Transverse colon (tissue), 4 donors: ENCODE measurements around the gene VPS51. TPM values are rescaled to one million over a fixed set of nuclear protein-coding genes. Genes with fewer than 3 reads are reported as not detected.

Source experiments
- DNase-seq: peaks from one replicate; pipeline ENCODE4 v3.0.0-alpha.2; 2019
- H3K27ac ChIP-seq, 4 donors: fragments of 200-600 bp; sonication (generic); 2 replicates each; pipeline ENCODE4 v1.5.1; 2016 to 2018; ENCODE audit warnings: inconsistent platforms in 4 of 4
- H3K27me3 ChIP-seq: fragments of 200-600 bp; sonication (generic); 2 replicates; pipeline ENCODE4 v1.5.1; 2017; ENCODE audit warnings: inconsistent platforms
- H3K36me3 ChIP-seq, 4 donors: fragments of 200-600 bp; sonication (generic); 2 replicates each; pipeline ENCODE4 v1.5.1; 2017 to 2019; ENCODE audit warnings: inconsistent platforms in 4 of 4
- H3K4me1 ChIP-seq, 4 donors: fragments of 200-600 bp; sonication (generic); 2 replicates each; pipeline ENCODE4 v1.5.1; 2017 to 2020; ENCODE audit warnings: inconsistent platforms in 4 of 4
- H3K4me3 ChIP-seq, 4 donors: fragments of 200-600 bp; sonication (generic); 1 replicate in 1 of 4; 2 replicates in 3 of 4; pipeline versions ENCODE4 v1.5.1 to v1.6.1; 2017 to 2019; ENCODE audit warnings: inconsistent platforms in 4 of 4
- H3K9me3 ChIP-seq, 2 donors: fragments of 200-600 bp; sonication (generic); 2 replicates each; pipeline ENCODE4 v1.5.1; 2017 to 2019; ENCODE audit warnings: inconsistent platforms in 2 of 2
- CTCF ChIP-seq, 5 experiments: fragments of 200-600 bp in 3 of 5; fragments of 450-650 bp in 2 of 5; sonication (generic) in 3 of 5; IDR thresholded peaks; 1 replicate in 2 of 5; 2 replicates in 3 of 5; pipeline ENCODE4 v1.5.1; 2016 to 2017; ENCODE audit warnings: antibody characterized with exemption in 5 of 5, inconsistent platforms in 3 of 5, mild to moderate bottlenecking in 2 of 5, moderate library complexity in 1 of 5
- EP300 ChIP-seq: sonication (generic); formaldehyde crosslinking; IDR thresholded peaks from one replicate; pipeline ENCODE4 v1.6.1; 2017; ENCODE audit warnings: antibody characterized with exemption, low read depth
- POLR2A ChIP-seq: fragments of 450-650 bp; IDR thresholded peaks from one replicate; pipeline ENCODE4 v1.6.1; 2016; ENCODE audit warnings: antibody characterized with exemption, mild to moderate bottlenecking, moderate library complexity
- POLR2AphosphoS5 ChIP-seq, 3 donors: sonication (generic); formaldehyde crosslinking; IDR thresholded peaks; one replicate each; pipeline ENCODE4 v1.6.1; 2016; ENCODE audit warnings: antibody characterized with exemption in 3 of 3
- WGBS, 2 donors: methylation state at CpG; one replicate each; pipeline ENCODE4 v1.1.5; 2018; ENCODE audit warnings: low coverage in 1 of 2; 5-methylcytosine and 5-hydroxymethylcytosine counted together
- in situ Hi-C, 4 donors: fragments of 200-750 bp; cut with MboI; loops; one replicate each; pipeline versions ENCODE4 v1.15.0 to v1.15.1; 2017; ENCODE audit warnings: low sequenced_read_pairs in 3 of 4, low pct_ligation_motif_present in 1 of 4, low pct_unique_long_range_greater_than_20kb in 1 of 4
- intact Hi-C: fragments of 100-400 bp; cut with DNase I; formaldehyde crosslinking; loops from one replicate; pipeline ENCODE4 v1.15.1; 2023; ENCODE audit warnings: low total_unique reads
- total RNA-seq, 4 donors: library from RNA; depleted of rRNA; stranded (reverse); fragments of >200 nt; gene quantifications; one replicate each; pipeline ENCODE4 v1.1.0, GENCODE V29; 2016

The VPS51 gene
- total RNA-seq, 4 donors from 2014 or later: 252 to 560 (median 437) TPM

- Histone ChIP-seq H3K9me3 (no peaks in the 10 kb centered on the region), H3K27me3 (no peaks in the 10 kb centered on the region), H3K4me3 (no peak overlapping the region), H3K4me1 (peaks cover 0 to 3% (median 0%) of the 10 kb centered on the region in 4 donors), H3K27ac (no peak overlapping the region), H3K36me3 (no peaks in the 10 kb centered on the region)
- no peak for TF ChIP-seq EP300
- TF ChIP-seq POLR2AphosphoS5 (IDR thresholded peaks at IDR 0.05): no peak
- TF ChIP-seq CTCF (IDR thresholded peaks at IDR 0.05): no peak
- TF ChIP-seq POLR2A: no peak
- no peak for DNase-seq
- intact Hi-C loops: no loop called here
- in situ Hi-C loops: no loop called here
- WGBS, 2 donors: 40 to 43% methylated on average over 2 to 8 of the region's 8 CpGs
Measured at GRCh38 chr11:65053827-65054508, 42.0 kb upstream of the VPS51 start.

GRCh38 chr11:65055538-65055937 lies 40.5 kb upstream of the VPS51 start:
- DNase-seq: no peak
- intact Hi-C loops: no loop called here
- H3K27ac ChIP-seq: no peak overlapping the region
- no peak overlapping the region for H3K4me3 ChIP-seq
- H3K4me1 ChIP-seq: peaks cover 0 to 7% (median 0%) of the 10 kb centered on the region in 4 donors
- H3K27me3 ChIP-seq: no peaks in the 10 kb centered on the region
- WGBS, 2 donors: 78 to 82% methylated on average over 1 of the region's 1 CpG
- TF ChIP-seq EP300 (no peak), POLR2A (no peak), POLR2AphosphoS5 (IDR thresholded peaks at IDR 0.05) (no peak), CTCF (IDR thresholded peaks at IDR 0.05) (no peak)
- in situ Hi-C loops: no loop called here
- H3K9me3 ChIP-seq: no peaks in the 10 kb centered on the region
- no peaks in the 10 kb centered on the region for H3K36me3 ChIP-seq

- Histone ChIP-seq H3K27ac (no peak overlapping the region), H3K36me3 (no peaks in the 10 kb centered on the region), H3K27me3 (no peaks in the 10 kb centered on the region), H3K4me3 (no peak overlapping the region), H3K9me3 (no peaks in the 10 kb centered on the region), H3K4me1 (peaks cover 0 to 7% (median 0%) of the 10 kb centered on the region in 4 donors)
- in situ Hi-C loops (no loop called here), intact Hi-C loops (no loop called here)
- TF ChIP-seq EP300 (no peak), POLR2A (no peak), CTCF (IDR thresholded peaks at IDR 0.05) (no peak), POLR2AphosphoS5 (IDR thresholded peaks at IDR 0.05) (no peak)
- no peak for DNase-seq
- WGBS, 2 donors: 82 to 87% methylated on average over 4 to 6 of the region's 6 CpGs
Measured at GRCh38 chr11:65056999-65057398, 39.0 kb upstream of the VPS51 start.

- H3K4me3 ChIP-seq: no peak overlapping the region
- peaks cover 0 to 7% (median 0%) of the 10 kb centered on the region in 4 donors for H3K4me1 ChIP-seq
- no peaks in the 10 kb centered on the region for H3K27me3 ChIP-seq
- TF ChIP-seq POLR2A (no peak), CTCF (IDR thresholded peaks at IDR 0.05) (no peak), EP300 (no peak), POLR2AphosphoS5 (IDR thresholded peaks at IDR 0.05) (no peak)
- H3K9me3 ChIP-seq: no peaks in the 10 kb centered on the region
- intact Hi-C loops (no loop called here), in situ Hi-C loops (no loop called here)
- no peaks in the 10 kb centered on the region for H3K36me3 ChIP-seq
- no peak for DNase-seq
- 96% methylated on average over 7 of the region's 7 CpGs; no CpG with 5 or more reads in 1 of the 2 donors for WGBS, 2 donors
- no peak overlapping the region for H3K27ac ChIP-seq
Measured at GRCh38 chr11:65057526-65057925, 38.5 kb upstream of the VPS51 start.
